Esophagus squamous epithelium (tissue), 5 donors: Measurements from ENCODE around the gene RIMBP2. TPM values are rescaled to one million over a fixed set of nuclear protein-coding genes. Genes with fewer than 3 reads are reported as not detected.

Experiments
- DNase-seq: peaks from one replicate; lab custom pipeline; 2025; lab: John Stamatoyannopoulos, UW
- H3K27ac ChIP-seq, 4 donors: fragments of 200-600 bp; sonication (generic); one replicate each; pipeline ENCODE4 v1.5.1; 2016 to 2019; ENCODE audit warnings: mild to moderate bottlenecking in 1 of 4
- H3K27me3 ChIP-seq, 4 donors: fragments of 200-600 bp; sonication (generic); 1 replicate in 3 of 4; 2 replicates in 1 of 4; pipeline versions ENCODE4 v1.5.1 to v1.6.0; 2017 to 2021; ENCODE audit warnings: antibody characterized with exemption in 1 of 4
- H3K36me3 ChIP-seq, 3 donors: fragments of 200-600 bp; sonication (generic); one replicate each; pipeline ENCODE4 v1.5.1; 2016 to 2019
- H3K4me1 ChIP-seq, 3 donors: fragments of 200-600 bp; sonication (generic); one replicate each; pipeline ENCODE4 v1.5.1; 2017 to 2019
- H3K4me3 ChIP-seq, 4 donors: fragments of 200-600 bp; sonication (generic); 1 replicate in 3 of 4; 2 replicates in 1 of 4; pipeline ENCODE4 v1.5.1; 2016 to 2019; ENCODE audit warnings: mild to moderate bottlenecking in 2 of 4, moderate library complexity in 1 of 4
- H3K9me3 ChIP-seq, 3 donors: fragments of 200-600 bp; sonication (generic); one replicate each; pipeline ENCODE4 v1.5.1; 2016 to 2019
- POLR2A ChIP-seq, 4 donors: fragments of 450-650 bp; IDR thresholded peaks; one replicate each; pipeline ENCODE4 v1.6.1; 2017; ENCODE audit warnings: antibody characterized with exemption in 4 of 4, mild to moderate bottlenecking in 4 of 4, moderate library complexity in 3 of 4
- WGBS, 2 donors: methylation state at CpG; one replicate each; pipeline ENCODE4 v1.1.5; 2018; 5-methylcytosine and 5-hydroxymethylcytosine counted together
- intact Hi-C: fragments of 100-400 bp; cut with DNase I; formaldehyde crosslinking; loops from one replicate; pipeline ENCODE4 v1.15.0; 2022
- total RNA-seq, 4 donors: library from RNA; depleted of rRNA; stranded (reverse); fragments of >200 nt; gene quantifications; one replicate each; pipeline ENCODE4 v1.1.0, GENCODE V29; 2016
- TF ChIP-seq, protein P1 (sequence below), 6 experiments: fragments of 450-650 bp in 4 of 6; fragments of 200-600 bp in 2 of 6; sonication (generic) in 2 of 6; IDR thresholded peaks; one replicate each; pipeline ENCODE4 v1.5.1; 2016 to 2019; ENCODE audit warnings: antibody characterized with exemption in 6 of 6, mild to moderate bottlenecking in 4 of 6, moderate library complexity in 4 of 6
- donor health status: DM: yes; HTN: yes; CAD: no.

The RIMBP2 gene
- total RNA-seq, 4 donors from 2014 or later: 0.08 to 0.76 (median 0.46) TPM

DNA sequence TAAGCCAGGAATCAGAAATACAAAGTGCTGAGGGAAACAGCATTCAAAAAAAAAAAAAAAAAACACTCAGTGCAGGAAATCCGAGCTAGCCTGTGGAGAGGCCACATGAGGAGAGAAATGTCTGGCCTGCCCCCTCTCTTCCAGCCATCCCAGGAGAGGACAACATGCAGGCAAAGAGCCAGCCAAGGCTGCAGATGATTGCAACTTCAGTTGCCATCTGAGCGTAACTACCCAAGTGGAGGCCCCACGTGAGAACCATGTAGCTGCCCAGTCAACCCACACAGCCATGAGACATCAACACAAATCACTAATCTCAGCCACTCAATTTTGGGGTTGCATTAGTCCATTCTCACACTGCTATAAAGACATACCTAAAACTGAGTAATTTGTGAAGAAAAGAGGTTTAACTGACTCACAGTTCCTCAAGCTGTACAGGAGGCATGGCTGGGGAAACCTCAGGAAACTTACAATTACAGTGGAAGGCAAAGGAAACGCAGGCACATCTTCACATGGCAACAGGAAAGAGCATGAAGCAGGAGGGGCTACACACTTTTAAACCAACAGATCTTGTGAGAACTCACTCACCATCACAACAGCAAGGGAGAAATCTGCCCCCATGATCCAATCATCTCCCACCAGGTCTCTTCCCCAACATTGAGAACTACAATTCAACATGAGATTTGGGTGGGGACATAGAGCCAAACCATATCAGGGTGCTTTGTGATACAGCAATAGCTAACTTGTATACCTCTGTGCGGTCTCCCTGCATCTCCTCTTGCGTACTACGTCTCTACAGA, 217.3 kb downstream of the RIMBP2 start:
- Histone ChIP-seq H3K27ac (no peak overlapping the region), H3K27me3 (peaks cover 0 to 11% (median 0%) of the 10 kb centered on the region in 4 donors), H3K36me3 (no peaks in the 10 kb centered on the region), H3K4me3 (no peak overlapping the region), H3K4me1 (no peaks in the 10 kb centered on the region), H3K9me3 (no peaks in the 10 kb centered on the region)
- TF ChIP-seq, protein P1, sequence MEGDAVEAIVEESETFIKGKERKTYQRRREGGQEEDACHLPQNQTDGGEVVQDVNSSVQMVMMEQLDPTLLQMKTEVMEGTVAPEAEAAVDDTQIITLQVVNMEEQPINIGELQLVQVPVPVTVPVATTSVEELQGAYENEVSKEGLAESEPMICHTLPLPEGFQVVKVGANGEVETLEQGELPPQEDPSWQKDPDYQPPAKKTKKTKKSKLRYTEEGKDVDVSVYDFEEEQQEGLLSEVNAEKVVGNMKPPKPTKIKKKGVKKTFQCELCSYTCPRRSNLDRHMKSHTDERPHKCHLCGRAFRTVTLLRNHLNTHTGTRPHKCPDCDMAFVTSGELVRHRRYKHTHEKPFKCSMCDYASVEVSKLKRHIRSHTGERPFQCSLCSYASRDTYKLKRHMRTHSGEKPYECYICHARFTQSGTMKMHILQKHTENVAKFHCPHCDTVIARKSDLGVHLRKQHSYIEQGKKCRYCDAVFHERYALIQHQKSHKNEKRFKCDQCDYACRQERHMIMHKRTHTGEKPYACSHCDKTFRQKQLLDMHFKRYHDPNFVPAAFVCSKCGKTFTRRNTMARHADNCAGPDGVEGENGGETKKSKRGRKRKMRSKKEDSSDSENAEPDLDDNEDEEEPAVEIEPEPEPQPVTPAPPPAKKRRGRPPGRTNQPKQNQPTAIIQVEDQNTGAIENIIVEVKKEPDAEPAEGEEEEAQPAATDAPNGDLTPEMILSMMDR (IDR thresholded peaks at IDR 0.05): no peak
- no peak for TF ChIP-seq POLR2A (IDR thresholded peaks at IDR 0.05)
- intact Hi-C loops: no loop called here
- 79 to 81% methylated on average over 5 to 7 of the region's 7 CpGs for WGBS, 2 donors
- DNase-seq: no peak

DNA sequence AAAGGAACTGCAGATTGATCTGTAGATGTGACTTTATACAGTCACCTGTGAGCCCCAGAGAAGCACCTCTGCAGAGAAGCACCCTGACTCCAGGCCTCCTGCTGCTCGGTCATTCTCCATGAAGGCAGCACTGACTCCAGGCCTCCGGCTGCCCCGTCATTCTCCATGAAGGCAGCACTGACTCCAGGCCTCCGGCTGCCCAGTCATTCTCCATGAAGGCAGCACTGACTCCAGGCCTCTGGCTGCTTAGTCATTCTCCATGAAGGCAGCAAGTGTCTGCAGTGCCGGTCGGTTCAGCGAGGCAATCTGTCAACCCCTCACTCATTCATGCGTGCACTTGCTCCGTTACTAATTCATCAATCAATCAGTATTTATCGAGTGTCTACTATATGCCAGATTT, 218.1 kb downstream of the RIMBP2 start:
- TF ChIP-seq POLR2A (IDR thresholded peaks at IDR 0.05): no peak
- TF ChIP-seq, protein P1 (IDR thresholded peaks at IDR 0.05): no peak
- Histone ChIP-seq H3K4me1 (no peaks in the 10 kb centered on the region), H3K9me3 (no peaks in the 10 kb centered on the region), H3K27ac (no peak overlapping the region), H3K27me3 (peaks cover 0 to 11% (median 0%) of the 10 kb centered on the region in 4 donors), H3K36me3 (no peaks in the 10 kb centered on the region), H3K4me3 (no peak overlapping the region)
- no peak for DNase-seq
- WGBS, 2 donors: 71 to 73% methylated on average over 8 to 9 of the region's 10 CpGs
- intact Hi-C loops: no loop called here

DNA sequence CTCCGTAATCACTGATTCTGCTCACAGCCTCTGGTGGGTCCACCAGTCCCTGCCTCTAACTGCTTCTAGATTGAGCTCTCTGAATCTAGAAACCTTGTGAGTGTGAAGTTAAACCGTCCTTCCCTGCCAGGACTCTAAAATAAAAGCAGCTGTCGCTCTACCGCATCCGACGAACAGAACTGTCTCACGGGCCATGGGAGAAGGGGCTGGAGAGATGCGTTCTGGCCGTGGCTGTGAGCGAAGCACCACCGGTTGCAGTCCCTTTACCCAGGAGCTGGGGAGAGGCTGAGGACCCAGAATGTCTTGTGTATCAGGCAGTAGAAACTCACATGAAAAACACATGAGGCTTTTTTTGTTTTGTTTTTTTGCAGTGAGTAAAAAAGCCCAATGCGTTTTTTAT, 218.8 kb downstream of the RIMBP2 start:
- intact Hi-C loops: no loop called here
- Histone ChIP-seq H3K4me1 (no peaks in the 10 kb centered on the region), H3K36me3 (no peaks in the 10 kb centered on the region), H3K4me3 (no peak overlapping the region), H3K9me3 (no peaks in the 10 kb centered on the region), H3K27ac (no peak overlapping the region), H3K27me3 (peaks cover 0 to 11% (median 0%) of the 10 kb centered on the region in 4 donors)
- DNase-seq: no peak
- no peak for TF ChIP-seq POLR2A (IDR thresholded peaks at IDR 0.05)
- TF ChIP-seq, protein P1 (IDR thresholded peaks at IDR 0.05): no peak
- 83 to 85% methylated on average over 12 of the region's 12 CpGs for WGBS, 2 donors

DNA sequence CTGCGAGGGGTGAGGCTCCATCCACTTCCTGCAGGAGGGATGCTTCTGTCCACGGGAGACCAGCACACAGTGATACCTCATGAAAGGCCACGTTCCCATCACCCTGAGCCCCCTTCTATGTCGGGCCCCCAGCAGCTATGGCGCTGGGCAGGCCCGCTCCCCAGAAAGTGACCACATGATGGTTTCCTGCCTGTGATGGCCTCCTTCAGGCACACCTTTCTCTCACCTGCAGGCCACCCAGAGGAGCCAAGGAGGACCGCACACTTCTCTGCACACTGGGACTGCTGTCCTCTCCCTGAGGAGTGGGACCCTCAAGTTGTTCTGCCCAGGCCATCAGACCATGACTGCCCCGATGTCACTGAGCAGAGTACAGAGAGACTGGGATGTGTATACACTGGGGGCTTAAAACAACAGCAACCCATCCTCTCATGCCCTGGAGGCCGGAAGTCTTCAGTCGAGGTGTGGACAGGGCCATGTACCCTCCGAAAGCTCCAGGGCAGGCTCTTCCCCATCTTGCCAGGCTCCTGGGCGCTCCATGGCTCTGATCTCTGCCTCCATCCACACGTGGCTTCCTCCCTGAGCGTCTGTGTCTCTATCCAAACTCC, 219.5 kb downstream of the RIMBP2 start:
- Histone ChIP-seq H3K36me3 (no peaks in the 10 kb centered on the region), H3K4me1 (no peaks in the 10 kb centered on the region), H3K27ac (no peak overlapping the region), H3K4me3 (no peak overlapping the region), H3K9me3 (no peaks in the 10 kb centered on the region), H3K27me3 (peaks cover 0 to 11% (median 0%) of the 10 kb centered on the region in 4 donors)
- TF ChIP-seq POLR2A (IDR thresholded peaks at IDR 0.05): no peak
- TF ChIP-seq, protein P1 (IDR thresholded peaks at IDR 0.05): no peak
- intact Hi-C loops: no loop called here
- DNase-seq: no peak
- WGBS, 2 donors: 51 to 71% methylated on average over 3 to 12 of the region's 14 CpGs

DNA sequence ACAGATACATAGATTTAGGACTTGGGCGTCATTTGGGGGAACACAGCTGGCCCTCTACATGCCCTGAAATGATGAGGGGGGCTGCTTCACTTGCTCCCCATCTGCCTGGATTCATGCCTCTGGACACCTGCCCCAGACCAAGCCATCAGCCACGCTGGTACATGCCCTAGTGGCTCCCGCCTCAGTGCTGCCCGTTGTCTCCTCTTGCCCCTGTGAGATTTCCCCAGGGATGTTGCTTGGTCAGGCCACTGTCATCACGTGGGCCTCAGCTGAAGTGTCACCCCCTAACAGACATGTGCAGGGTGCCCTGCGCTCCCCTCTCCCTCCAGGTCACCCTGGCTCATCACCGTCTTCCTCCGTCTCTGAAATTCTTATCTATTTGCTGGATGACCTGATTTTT, 220.9 kb downstream of the RIMBP2 start:
- intact Hi-C loops: no loop called here
- H3K27me3 ChIP-seq: peaks cover 0 to 11% (median 0%) of the 10 kb centered on the region in 4 donors
- no peak for DNase-seq
- no peak overlapping the region for H3K4me3 ChIP-seq
- H3K27ac ChIP-seq: no peak overlapping the region
- no peaks in the 10 kb centered on the region for H3K36me3 ChIP-seq
- TF ChIP-seq, protein P1 (IDR thresholded peaks at IDR 0.05): no peak
- no peak for TF ChIP-seq POLR2A (IDR thresholded peaks at IDR 0.05)
- H3K4me1 ChIP-seq: no peaks in the 10 kb centered on the region
- H3K9me3 ChIP-seq: no peaks in the 10 kb centered on the region
- WGBS, 2 donors: 68 to 83% methylated on average over 7 to 8 of the region's 8 CpGs
